Adrenal gland (tissue), 12 donors: ENCODE results near the gene PRLHR. TPM values are rescaled to one million over a fixed set of nuclear protein-coding genes. Genes with fewer than 3 reads are reported as not detected.

Experiments used
- DNase-seq, 7 donors: peaks; one replicate each; pipeline ENCODE4 v3.0.0-alpha.2; 2019 to 2020
- H3K27ac ChIP-seq, 5 donors: fragments of 200-600 bp; sonication (generic) in 4 of 5; 1 replicate in 3 of 5; 2 replicates in 2 of 5; pipeline versions ENCODE4 v1.5.1 to v1.8.0; 2016 to 2020; ENCODE audit warnings: mild to moderate bottlenecking in 1 of 5
- H3K27me3 ChIP-seq: fragments of 200-600 bp; 2 replicates; pipeline ENCODE4 v1.8.0; 2021
- H3K36me3 ChIP-seq, 2 donors: fragments of 200-600 bp; replicated peaks in 1 of 2; 1 replicate in 1 of 2; 2 replicates in 1 of 2; pipeline versions ENCODE4 v1.5.1 to v1.8.0; 2018 to 2022
- H3K4me1 ChIP-seq, 2 donors: fragments of 200-600 bp; replicated peaks in 1 of 2; 1 replicate in 1 of 2; 2 replicates in 1 of 2; pipeline versions ENCODE4 v1.5.1 to v1.8.0; 2018 to 2021
- H3K4me3 ChIP-seq, 4 donors: fragments of 200-600 bp; sonication (generic) in 3 of 4; one replicate each; pipeline ENCODE4 v1.5.1; 2016 to 2018
- H3K9me3 ChIP-seq, 3 donors: fragments of 200-600 bp; sonication (generic) in 1 of 3; replicated peaks in 1 of 3; 1 replicate in 2 of 3; 2 replicates in 1 of 3; pipeline versions ENCODE4 v1.5.1 to v1.8.0; 2016 to 2021
- POLR2A ChIP-seq, 2 donors: fragments of 450-650 bp; IDR thresholded peaks; one replicate each; pipeline ENCODE4 v1.6.1; 2017; ENCODE audit warnings: antibody characterized with exemption in 2 of 2, mild to moderate bottlenecking in 2 of 2, moderate library complexity in 1 of 2
- WGBS, 4 donors: extraction: QIAGEN DNeasy Blood & Tissue Kit in 2 of 4; methylation state at CpG; one replicate each; pipeline versions ENCODE4 v1.1.5 to v1.1.7; 2013 to 2017; 5-methylcytosine and 5-hydroxymethylcytosine counted together
- intact Hi-C, 2 donors: fragments of 100-400 bp; cut with DNase I; formaldehyde crosslinking; loops; one replicate each; pipeline versions ENCODE4 v1.14.1 to v1.15.0; 2022 to 2023
- polyA plus RNA-seq, 3 donors: library from polyadenylated mRNA; stranded (reverse); fragments of 200-250 nt in 2 of 3; fragments of 350-450 nt in 1 of 3; fragmentation: Illumina TruSeq in 1 of 3; extraction: RNeasy Lipid Tissue Mini Kit (QIAGEN cat#74804) in 1 of 3; gene quantifications; one replicate each; pipeline ENCODE4 v1.2.3, GENCODE V29; 2013 to 2014
- total RNA-seq, 9 donors: library from RNA; depleted of rRNA in 4 of 9; stranded (reverse); fragments of >200 nt in 4 of 9; fragments of 120-200 nt in 1 of 9; fragmentation: NEBNext Ultra II Directional in 1 of 9; extraction: Animal tissue kit (Norgen Biotek cat#: 25700) in 1 of 9; gene quantifications; one replicate each; pipeline versions ENCODE4 v1.1.0 to v1.2.4, GENCODE V29; 2013 to 2023
- TF ChIP-seq, protein P1 (sequence below), 6 experiments: fragments of 450-650 bp in 4 of 6; fragments of 200-600 bp in 2 of 6; sonication (generic) in 1 of 6; IDR thresholded peaks; 1 replicate in 5 of 6; 2 replicates in 1 of 6; pipeline versions ENCODE4 v1.5.1 to v1.8.0; 2016 to 2021; ENCODE audit warnings: antibody characterized with exemption in 6 of 6, mild to moderate bottlenecking in 2 of 6, moderate library complexity in 1 of 6
- donor health status: healthy with polysubstance abuse.
- donor health status: Bipolar disorder and iron deficiency.
- donor health status: DM: yes; HTN: yes; CAD: no.
- donor health status: DM: no; HTN: no; CAD: no.
- donor health status: DM: no; HTN: no; CAD: no.
- donor health status: DM: yes; HTN: yes; CAD: no.

The PRLHR gene
- total and polyA plus RNA-seq, 12 donors: 0.13 to 23.3 (median 2.7) TPM; not detected in 3

DNA sequence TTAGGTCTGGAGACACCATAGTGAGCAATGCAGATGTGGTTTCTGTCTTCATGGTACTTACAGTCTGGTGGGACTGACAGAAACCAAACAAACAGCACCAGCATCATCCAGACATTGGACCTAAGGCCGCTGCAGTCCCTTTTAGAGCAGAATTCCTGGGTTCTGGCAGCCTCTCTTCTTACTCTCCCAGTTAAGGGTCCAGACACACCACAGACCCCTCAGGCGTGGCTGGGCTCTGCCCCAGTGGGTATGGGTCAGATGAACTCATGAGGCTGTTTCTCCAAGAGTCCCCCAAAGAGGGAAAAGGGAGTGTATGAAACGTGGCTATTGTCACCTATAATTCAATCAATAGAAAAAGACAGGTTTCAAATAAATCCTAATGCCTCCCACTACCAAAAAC lies 31.3 kb downstream of the PRLHR start:
- H3K27me3 ChIP-seq: no peaks in the 10 kb centered on the region
- WGBS, 4 donors: 60 to 84% (median 72%) methylated on average over 2 to 3 of the region's 3 CpGs
- no peak overlapping the region for H3K4me3 ChIP-seq
- H3K4me1 ChIP-seq: no peaks in the 10 kb centered on the region
- no peaks in the 10 kb centered on the region for H3K9me3 ChIP-seq
- DNase-seq: no peak
- H3K27ac ChIP-seq: no peak overlapping the region
- no peaks in the 10 kb centered on the region for H3K36me3 ChIP-seq
- TF ChIP-seq, protein P1, sequence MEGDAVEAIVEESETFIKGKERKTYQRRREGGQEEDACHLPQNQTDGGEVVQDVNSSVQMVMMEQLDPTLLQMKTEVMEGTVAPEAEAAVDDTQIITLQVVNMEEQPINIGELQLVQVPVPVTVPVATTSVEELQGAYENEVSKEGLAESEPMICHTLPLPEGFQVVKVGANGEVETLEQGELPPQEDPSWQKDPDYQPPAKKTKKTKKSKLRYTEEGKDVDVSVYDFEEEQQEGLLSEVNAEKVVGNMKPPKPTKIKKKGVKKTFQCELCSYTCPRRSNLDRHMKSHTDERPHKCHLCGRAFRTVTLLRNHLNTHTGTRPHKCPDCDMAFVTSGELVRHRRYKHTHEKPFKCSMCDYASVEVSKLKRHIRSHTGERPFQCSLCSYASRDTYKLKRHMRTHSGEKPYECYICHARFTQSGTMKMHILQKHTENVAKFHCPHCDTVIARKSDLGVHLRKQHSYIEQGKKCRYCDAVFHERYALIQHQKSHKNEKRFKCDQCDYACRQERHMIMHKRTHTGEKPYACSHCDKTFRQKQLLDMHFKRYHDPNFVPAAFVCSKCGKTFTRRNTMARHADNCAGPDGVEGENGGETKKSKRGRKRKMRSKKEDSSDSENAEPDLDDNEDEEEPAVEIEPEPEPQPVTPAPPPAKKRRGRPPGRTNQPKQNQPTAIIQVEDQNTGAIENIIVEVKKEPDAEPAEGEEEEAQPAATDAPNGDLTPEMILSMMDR (IDR thresholded peaks at IDR 0.05): no peak
- no peak for TF ChIP-seq POLR2A (IDR thresholded peaks at IDR 0.05)
- intact Hi-C loops: loop anchor here in 1 of 2 donors (10.0 kb wide), 1 partner anchor 461 kb away; the partner anchor contains the start of gene NANOS1

DNA sequence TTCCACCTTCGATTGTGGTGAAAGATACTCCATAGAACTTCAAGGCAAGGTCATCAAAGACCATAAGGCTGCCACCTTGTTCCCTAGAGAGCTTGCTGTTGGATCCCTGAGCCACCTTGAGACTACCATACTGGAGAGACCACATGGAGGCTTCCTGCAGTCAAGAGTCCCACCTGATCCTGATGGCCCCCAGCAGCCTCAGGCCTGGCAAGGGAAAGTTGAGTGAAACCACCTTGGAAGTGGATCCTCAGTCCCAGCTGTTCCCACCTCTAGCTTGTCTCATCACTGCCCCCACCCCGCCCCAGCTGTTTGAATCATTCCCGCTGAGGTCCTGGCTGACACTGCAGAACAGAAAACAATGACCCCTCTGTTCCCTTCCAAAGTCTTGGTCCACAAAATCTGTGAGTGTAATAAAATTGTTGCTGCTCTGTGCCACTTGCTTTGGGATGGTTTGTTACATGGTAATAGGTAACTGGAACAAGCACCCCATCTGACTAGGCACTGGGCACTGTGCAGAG lies 32.0 kb downstream of the PRLHR start:
- H3K9me3 ChIP-seq: no peaks in the 10 kb centered on the region
- H3K4me1 ChIP-seq: no peaks in the 10 kb centered on the region
- 75 to 89% (median 87%) methylated on average over 3 of the region's 3 CpGs for WGBS, 4 donors
- H3K4me3 ChIP-seq: no peak overlapping the region
- TF ChIP-seq, protein P1 (IDR thresholded peaks at IDR 0.05): no peak
- no peak for TF ChIP-seq POLR2A (IDR thresholded peaks at IDR 0.05)
- H3K36me3 ChIP-seq: no peaks in the 10 kb centered on the region
- no peaks in the 10 kb centered on the region for H3K27me3 ChIP-seq
- no peak for DNase-seq
- H3K27ac ChIP-seq: peak overlapping the region in 1 of 5 donors; percentile 15
- intact Hi-C loops: loop anchor here in 1 of 2 donors (10.0 kb wide), 1 partner anchor 461 kb away; the partner anchor contains the start of gene NANOS1

DNA sequence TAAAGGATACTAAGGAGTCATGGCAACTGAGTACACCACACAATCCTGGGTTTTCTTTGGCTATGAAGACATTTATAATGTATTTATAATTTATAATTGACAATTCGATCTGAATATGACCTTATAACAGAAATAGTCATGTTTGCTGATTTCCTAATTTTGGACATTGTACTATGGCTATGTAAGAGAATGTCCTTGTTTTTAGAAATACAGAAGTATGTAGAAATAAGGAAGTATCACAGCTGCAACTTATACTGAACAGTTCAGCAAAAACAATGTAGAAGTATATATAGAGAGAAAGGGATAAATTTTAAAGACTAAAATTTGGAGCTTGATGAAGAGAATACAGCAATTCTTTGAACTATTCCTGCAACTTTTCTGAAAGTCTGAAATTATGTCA lies 32.6 kb downstream of the PRLHR start:
- TF ChIP-seq, protein P1 (IDR thresholded peaks at IDR 0.05): no peak
- no peak for TF ChIP-seq POLR2A (IDR thresholded peaks at IDR 0.05)
- no peak overlapping the region for H3K27ac ChIP-seq
- no peaks in the 10 kb centered on the region for H3K4me1 ChIP-seq
- no peaks in the 10 kb centered on the region for H3K27me3 ChIP-seq
- H3K4me3 ChIP-seq: no peak overlapping the region
- H3K9me3 ChIP-seq: no peaks in the 10 kb centered on the region
- intact Hi-C loops: loop anchor here in 1 of 2 donors (10.0 kb wide), 1 partner anchor 462 kb away; the partner anchor contains the start of gene NANOS1
- WGBS, 4 donors: 44 to 61% (median 59%) methylated on average over 1 of the region's 1 CpG
- no peaks in the 10 kb centered on the region for H3K36me3 ChIP-seq
- no peak for DNase-seq

DNA sequence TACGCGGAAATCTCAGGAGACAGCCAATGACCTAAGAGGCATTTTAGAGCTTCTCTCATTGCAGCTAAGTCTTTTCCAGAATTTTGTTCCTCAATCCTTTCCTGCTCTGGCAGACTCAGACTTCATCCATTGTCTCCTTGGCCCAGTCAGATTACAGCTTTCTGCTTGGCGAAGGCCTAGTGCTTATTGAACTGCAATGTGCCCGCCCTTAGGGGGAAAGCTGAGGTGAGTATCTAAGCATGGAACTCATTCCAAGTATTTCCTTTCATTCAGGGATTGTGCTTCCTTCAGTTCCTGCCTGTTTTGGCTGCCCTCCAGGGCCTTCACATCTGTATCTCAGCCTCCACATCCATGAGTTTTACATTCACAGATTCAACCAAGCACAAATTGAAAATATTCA lies 37.5 kb downstream of the PRLHR start:
- 54 to 62% (median 59%) methylated on average over 4 of the region's 4 CpGs for WGBS, 4 donors
- H3K4me3 ChIP-seq: no peak overlapping the region
- H3K9me3 ChIP-seq: peaks cover 0 to 5% (median 0%) of the 10 kb centered on the region in 3 donors
- DNase-seq: no peak
- H3K4me1 ChIP-seq: no peaks in the 10 kb centered on the region
- no peaks in the 10 kb centered on the region for H3K36me3 ChIP-seq
- no peak for TF ChIP-seq POLR2A (IDR thresholded peaks at IDR 0.05)
- TF ChIP-seq, protein P1 (IDR thresholded peaks at IDR 0.05): no peak
- no peak overlapping the region for H3K27ac ChIP-seq
- intact Hi-C loops: no loop called here
- peaks cover 5% of the 10 kb centered on the region for H3K27me3 ChIP-seq
